Osteocyte (in vitro differentiated cells): ENCODE measurements around the gene CDH23. TPM values are rescaled to one million over a fixed set of nuclear protein-coding genes. Genes with fewer than 3 reads are reported as not detected.

ENCODE experiments used
- DNase-seq: peaks from one replicate; pipeline ENCODE4 v3.0.0; 2021; ENCODE audit warnings: mixed read lengths; ENCODE audit not compliant: unreplicated experiment; ENCODE audit errors: extremely low spot score
- H3K27ac Mint-ChIP-seq: one replicate; pipeline ENCODE4 v1.8.0; 2021; ENCODE audit warnings: mild to moderate bottlenecking, mixed read lengths; ENCODE audit not compliant: unreplicated experiment
- H3K27me3 Mint-ChIP-seq: one replicate; pipeline ENCODE4 v1.8.0; 2021; ENCODE audit warnings: mixed read lengths; ENCODE audit not compliant: unreplicated experiment
- H3K36me3 Mint-ChIP-seq: one replicate; pipeline ENCODE4 v1.8.0; 2021; ENCODE audit warnings: mixed read lengths; ENCODE audit not compliant: unreplicated experiment
- H3K4me1 Mint-ChIP-seq: one replicate; pipeline ENCODE4 v1.8.0; 2021; ENCODE audit warnings: mixed read lengths; ENCODE audit not compliant: unreplicated experiment
- H3K4me3 Mint-ChIP-seq: one replicate; pipeline ENCODE4 v1.8.0; 2021; ENCODE audit warnings: mild to moderate bottlenecking, moderate library complexity, mixed read lengths; ENCODE audit not compliant: unreplicated experiment
- H3K9me3 Mint-ChIP-seq: one replicate; pipeline ENCODE4 v1.8.0; 2021; ENCODE audit warnings: mixed read lengths; ENCODE audit not compliant: unreplicated experiment
- total RNA-seq: library from RNA; stranded (reverse); gene quantifications from 2 replicates; pipeline ENCODE4 v1.2.1, GENCODE V29; 2021
- TF ChIP-seq, protein P1 (sequence below): fragments of 200-600 bp; sonication (generic); IDR thresholded peaks from 2 replicates; pipeline ENCODE4 v1.5.0; 2021; ENCODE audit warnings: antibody characterized with exemption, mild to moderate bottlenecking, moderate library complexity

CDH23 gene
- total RNA-seq, 1 donor from 2014 or later: not detected

DNA sequence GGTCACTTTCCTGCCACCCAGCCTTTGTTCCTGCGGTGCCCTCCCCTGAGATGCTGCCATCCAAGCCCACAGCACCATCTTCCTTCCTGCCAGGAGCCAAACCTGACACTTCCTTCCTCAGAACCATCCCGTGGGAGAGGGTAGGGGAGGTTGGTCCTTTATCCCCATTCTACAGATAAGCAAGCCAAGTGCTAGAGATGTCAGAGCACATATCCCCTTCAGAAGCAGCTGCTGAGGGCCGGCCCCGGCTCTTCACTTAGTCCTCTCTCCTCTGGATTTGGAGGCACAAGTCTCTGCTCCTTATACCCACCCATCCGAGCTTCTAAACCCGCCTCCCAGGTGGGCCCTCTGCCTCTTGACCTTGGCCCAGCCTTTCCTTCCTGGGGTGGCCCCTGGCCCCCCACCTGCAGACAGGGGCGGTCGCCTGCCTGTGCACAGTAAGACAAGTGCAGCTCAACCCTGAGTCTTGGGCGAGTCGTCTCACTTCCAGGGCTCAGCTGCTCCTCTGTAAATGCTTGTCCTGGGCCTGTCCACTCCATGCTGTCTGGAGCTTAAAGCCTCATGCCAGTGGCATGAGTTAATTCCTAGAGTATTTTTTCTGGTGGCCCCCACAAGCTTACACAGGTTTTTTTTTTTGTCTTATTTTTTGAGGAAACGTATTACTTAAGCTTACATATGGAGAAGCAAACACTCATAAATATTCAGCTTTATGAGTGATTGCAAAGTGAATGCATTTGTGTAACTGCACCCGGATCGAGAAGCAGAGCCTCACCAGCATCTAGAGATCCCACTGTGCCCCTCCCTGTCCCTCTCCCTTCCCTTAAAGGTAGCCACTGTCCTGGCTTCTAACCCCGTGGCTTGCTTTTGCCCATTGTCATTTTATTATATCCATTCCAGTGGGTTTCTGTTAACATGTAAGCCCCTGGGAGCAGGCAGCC is 125.1 kb downstream of the CDH23 start:
- H3K9me3 Mint-ChIP-seq: no peaks in the 10 kb centered on the region
- no peak overlapping the region for H3K4me3 Mint-ChIP-seq
- TF ChIP-seq, protein P1, sequence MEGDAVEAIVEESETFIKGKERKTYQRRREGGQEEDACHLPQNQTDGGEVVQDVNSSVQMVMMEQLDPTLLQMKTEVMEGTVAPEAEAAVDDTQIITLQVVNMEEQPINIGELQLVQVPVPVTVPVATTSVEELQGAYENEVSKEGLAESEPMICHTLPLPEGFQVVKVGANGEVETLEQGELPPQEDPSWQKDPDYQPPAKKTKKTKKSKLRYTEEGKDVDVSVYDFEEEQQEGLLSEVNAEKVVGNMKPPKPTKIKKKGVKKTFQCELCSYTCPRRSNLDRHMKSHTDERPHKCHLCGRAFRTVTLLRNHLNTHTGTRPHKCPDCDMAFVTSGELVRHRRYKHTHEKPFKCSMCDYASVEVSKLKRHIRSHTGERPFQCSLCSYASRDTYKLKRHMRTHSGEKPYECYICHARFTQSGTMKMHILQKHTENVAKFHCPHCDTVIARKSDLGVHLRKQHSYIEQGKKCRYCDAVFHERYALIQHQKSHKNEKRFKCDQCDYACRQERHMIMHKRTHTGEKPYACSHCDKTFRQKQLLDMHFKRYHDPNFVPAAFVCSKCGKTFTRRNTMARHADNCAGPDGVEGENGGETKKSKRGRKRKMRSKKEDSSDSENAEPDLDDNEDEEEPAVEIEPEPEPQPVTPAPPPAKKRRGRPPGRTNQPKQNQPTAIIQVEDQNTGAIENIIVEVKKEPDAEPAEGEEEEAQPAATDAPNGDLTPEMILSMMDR: no peak
- no peak overlapping the region for H3K27ac Mint-ChIP-seq
- no peaks in the 10 kb centered on the region for H3K36me3 Mint-ChIP-seq
- DNase-seq: no peak
- no peaks in the 10 kb centered on the region for H3K4me1 Mint-ChIP-seq
- peaks cover 43% of the 10 kb centered on the region for H3K27me3 Mint-ChIP-seq

DNA sequence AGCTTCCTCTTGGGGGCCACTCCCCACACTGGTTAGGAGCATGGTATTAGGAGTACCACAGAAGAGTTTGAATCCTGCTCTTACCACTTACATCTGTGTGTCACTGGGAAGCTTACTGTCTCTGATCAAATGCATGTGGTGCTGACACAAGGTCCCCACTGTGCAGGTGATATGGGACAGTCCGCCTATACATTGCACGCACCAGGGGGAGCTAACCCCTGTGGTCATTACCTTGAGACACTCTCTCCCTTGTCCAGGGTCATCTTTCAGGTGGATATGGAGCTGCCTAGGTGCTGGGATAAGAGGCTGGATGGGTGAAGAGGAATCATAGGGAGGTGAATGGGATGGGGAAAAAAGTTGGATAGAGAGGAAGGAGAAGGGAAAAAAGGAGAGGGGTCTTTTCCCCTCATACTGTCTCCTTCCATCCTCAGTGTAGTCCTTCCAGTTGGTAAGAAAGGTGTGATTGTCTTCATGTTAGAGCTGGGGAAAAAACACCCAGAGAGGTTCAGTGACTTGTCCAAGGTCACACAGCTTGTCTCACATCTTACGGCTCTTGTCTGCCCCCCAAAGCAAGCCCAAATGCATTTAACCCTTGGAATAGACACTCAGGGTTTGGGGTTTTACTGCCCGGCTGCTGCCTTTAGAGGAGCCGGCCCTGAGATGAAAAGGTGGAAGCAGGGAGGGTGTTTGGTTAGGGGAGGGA is 125.9 kb downstream of the CDH23 start:
- TF ChIP-seq, protein P1: no peak
- Mint-ChIP-seq H3K9me3 (no peaks in the 10 kb centered on the region), H3K36me3 (no peaks in the 10 kb centered on the region), H3K27ac (no peak overlapping the region), H3K27me3 (peaks cover 39% of the 10 kb centered on the region), H3K4me1 (no peaks in the 10 kb centered on the region), H3K4me3 (no peak overlapping the region)
- no peak for DNase-seq

DNA sequence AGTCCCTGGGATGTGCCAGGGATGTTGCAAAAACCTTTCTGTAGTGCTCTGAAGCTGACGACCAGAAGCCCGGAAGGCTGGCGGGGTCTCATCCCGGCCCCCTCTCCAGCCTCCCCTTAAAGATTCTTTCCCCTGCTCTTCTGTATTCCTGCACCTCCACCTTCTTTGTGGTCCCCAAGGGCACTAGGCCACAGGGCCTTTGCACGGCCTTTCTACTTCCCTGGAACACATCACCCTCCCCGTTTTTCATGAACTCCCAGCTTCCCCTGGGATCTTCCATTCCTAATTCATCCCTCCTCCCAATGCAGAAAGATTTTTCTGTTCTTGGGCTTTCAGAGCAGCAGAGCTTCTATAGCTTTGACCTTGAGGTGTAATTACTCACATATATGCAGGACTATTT is 127.0 kb downstream of the CDH23 start:
- TF ChIP-seq, protein P1: no peak
- Mint-ChIP-seq H3K36me3 (no peaks in the 10 kb centered on the region), H3K27me3 (peaks cover 39% of the 10 kb centered on the region), H3K4me3 (no peak overlapping the region), H3K9me3 (no peaks in the 10 kb centered on the region), H3K4me1 (no peaks in the 10 kb centered on the region), H3K27ac (no peak overlapping the region)
- no peak for DNase-seq

DNA sequence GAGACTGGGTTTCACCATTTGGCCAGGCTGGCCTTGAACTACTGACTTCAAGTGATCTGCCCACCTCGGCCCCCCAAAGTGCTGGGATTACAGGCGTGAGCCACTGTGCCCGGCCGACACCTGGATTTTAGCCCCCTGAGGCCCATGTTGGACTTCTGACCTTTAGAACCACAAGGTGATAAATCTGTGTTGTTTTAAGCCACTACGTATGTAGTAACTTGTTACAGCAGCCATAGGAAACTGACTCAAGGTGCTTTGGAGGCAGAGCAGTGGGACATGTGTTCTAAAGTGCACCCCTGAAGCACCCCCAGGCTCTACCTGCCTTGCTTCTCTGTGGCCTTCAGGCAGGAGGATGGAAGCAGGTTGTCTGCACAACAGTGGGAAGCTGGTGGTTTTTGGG is 128.4 kb downstream of the CDH23 start:
- Mint-ChIP-seq H3K4me3 (no peak overlapping the region), H3K27ac (no peak overlapping the region), H3K4me1 (no peaks in the 10 kb centered on the region), H3K36me3 (no peaks in the 10 kb centered on the region), H3K9me3 (no peaks in the 10 kb centered on the region), H3K27me3 (peaks cover 39% of the 10 kb centered on the region)
- TF ChIP-seq, protein P1: no peak
- DNase-seq: no peak

DNA sequence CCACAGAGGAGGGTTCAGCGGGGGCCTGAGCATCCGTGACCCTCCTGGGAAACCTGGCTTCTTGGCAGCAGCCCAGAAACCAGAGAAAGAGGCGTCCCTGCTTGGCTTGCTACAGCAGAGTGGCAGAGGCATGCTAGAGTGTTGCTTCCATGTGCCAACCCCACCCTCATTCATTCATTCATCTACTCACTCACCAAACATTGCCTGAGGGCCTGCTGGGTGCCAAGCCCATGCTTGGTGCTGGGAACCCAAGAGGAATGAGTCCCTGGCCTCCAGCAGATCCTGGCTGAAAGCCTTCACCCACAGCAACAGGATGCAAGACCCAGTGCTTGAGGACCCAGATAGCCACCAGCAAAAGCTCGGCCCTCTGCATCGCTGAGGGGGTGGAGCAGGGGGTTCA is 129.0 kb downstream of the CDH23 start:
- no peak overlapping the region for H3K27ac Mint-ChIP-seq
- H3K4me1 Mint-ChIP-seq: no peaks in the 10 kb centered on the region
- TF ChIP-seq, protein P1: no peak
- no peaks in the 10 kb centered on the region for H3K36me3 Mint-ChIP-seq
- H3K9me3 Mint-ChIP-seq: no peaks in the 10 kb centered on the region
- peaks cover 39% of the 10 kb centered on the region for H3K27me3 Mint-ChIP-seq
- DNase-seq: no peak
- H3K4me3 Mint-ChIP-seq: no peak overlapping the region
